K562 (cell line): Measurements from ENCODE around the gene CRELD2. TPM values are rescaled to one million over a fixed set of nuclear protein-coding genes. Genes with fewer than 3 reads are reported as not detected.
A peak's percentile ranks its signal among the peaks of the same experiment; 100 is the strongest.

Experiments
- C11orf30 ChIP-seq: fragments of 450-650 bp; IDR thresholded peaks from 2 replicates; pipeline ENCODE4 v1.6.1; 2016; ENCODE audit warnings: low read depth, mild to moderate bottlenecking
- POLR2AphosphoS2 ChIP-seq: IDR thresholded peaks from 2 replicates; pipeline ENCODE4 v1.6.1; 2012; ENCODE audit warnings: low read length, improper control_type of control experiment
- polyA plus RNA-seq, 8 experiments: library from polyadenylated mRNA; depleted of rRNA in 4 of 8; stranded (reverse) in 5 of 8; unstranded in 3 of 8; fragments of >200 nt; fragmentation: Nextera tagmentation in 2 of 8; fragmentation: Illumina TruSeq in 1 of 8; extraction: Ambion mirVana in 2 of 8; extraction: Trizol in 1 of 8; gene quantifications; 2 replicates each; pipeline versions ENCODE4 v1.2.1 to v1.2.3, GENCODE V29; 2011 to 2014; ENCODE audit warnings: inconsistent platforms in 1 of 8, missing spikeins in 1 of 8
- total RNA-seq, 7 experiments: library from RNA; depleted of rRNA in 6 of 7; stranded (reverse); fragments of >200 nt in 6 of 7; fragmentation: Illumina TruSeq in 2 of 7; extraction: Trizol in 2 of 7; gene quantifications; 2 replicates each; pipeline versions ENCODE4 v1.2.1 to v1.2.3, GENCODE V29; 2011 to 2021; ENCODE audit warnings: low replicate concordance in 1 of 7
- TF ChIP-seq, protein P1 (sequence below): fragments of 450-650 bp; IDR thresholded peaks from 2 replicates; pipeline ENCODE4 v1.6.1; 2017; ENCODE audit warnings: antibody characterized with exemption, mild to moderate bottlenecking
- TF ChIP-seq, protein P2 (sequence below): sonication (generic); formaldehyde crosslinking; IDR thresholded peaks from 2 replicates; pipeline ENCODE4 v1.8.1; 2023; ENCODE audit warnings: missing genetic modification reagents, mild to moderate bottlenecking, borderline replicate concordance
- TF ChIP-seq, protein P3 (sequence below), 2 experiments: fragments of 150-350 bp in 1 of 2; IDR thresholded peaks; 2 replicates each; pipeline ENCODE4 v1.6.1; 2012 to 2016; ENCODE audit warnings: low read depth in 2 of 2, low read length in 2 of 2, mild to moderate bottlenecking in 1 of 2, moderate library complexity in 1 of 2
- TF ChIP-seq, protein P4 (sequence below): fragments of 250-450 bp; sonication (Bioruptor Pico); IDR thresholded peaks from 2 replicates; pipeline ENCODE4 v1.5.0; 2021; ENCODE audit warnings: mild to moderate bottlenecking, borderline replicate concordance
- TF ChIP-seq, protein P5 (sequence below): fragments of 250-450 bp; sonication (Bioruptor Pico); IDR thresholded peaks from 2 replicates; pipeline ENCODE4 v1.5.0; 2020; ENCODE audit warnings: mild to moderate bottlenecking, borderline replicate concordance

The CRELD2 gene
- total and polyA plus RNA-seq, 9 of the 15 experiments (the other 6 are each of a cell fraction or from before 2014, with no cell fraction given) = 0.96 to 25.3 (median 8.8) TPM

DNA sequence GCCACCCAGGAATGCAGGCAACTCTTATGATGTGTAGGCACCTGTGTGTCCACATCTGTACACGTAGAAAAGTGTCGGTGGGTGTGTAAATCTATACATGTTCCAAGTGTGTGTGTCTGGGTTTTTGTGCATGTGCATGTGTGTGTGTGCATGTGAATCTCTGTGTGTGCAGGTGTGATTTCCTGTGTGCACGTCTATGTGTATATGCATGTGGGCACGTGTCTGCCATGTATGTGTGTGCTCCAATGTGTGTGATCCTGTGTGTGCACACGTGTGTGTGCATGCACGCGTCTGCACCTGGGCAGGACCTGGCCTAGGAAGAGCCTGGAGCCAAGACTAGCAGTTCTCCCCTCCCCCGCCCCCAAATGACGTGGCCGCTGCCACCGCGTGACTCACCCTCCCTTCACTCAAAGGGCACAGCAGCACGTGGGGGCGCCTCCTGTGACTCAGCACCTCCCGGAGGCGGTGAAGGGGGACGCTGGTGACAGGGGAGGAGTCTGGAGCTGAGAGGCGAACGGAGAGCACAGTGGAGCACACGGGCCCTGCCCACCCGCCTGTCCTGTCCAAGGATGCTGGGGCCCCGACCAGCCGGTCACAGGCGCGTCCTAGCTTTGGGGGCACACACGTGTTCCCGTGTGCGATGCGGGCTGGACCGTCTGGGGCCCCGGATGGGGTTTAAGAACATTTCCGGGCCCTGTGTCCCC lies 52.2 kb downstream of the CRELD2 start (continued):
- TF ChIP-seq, protein P1, sequence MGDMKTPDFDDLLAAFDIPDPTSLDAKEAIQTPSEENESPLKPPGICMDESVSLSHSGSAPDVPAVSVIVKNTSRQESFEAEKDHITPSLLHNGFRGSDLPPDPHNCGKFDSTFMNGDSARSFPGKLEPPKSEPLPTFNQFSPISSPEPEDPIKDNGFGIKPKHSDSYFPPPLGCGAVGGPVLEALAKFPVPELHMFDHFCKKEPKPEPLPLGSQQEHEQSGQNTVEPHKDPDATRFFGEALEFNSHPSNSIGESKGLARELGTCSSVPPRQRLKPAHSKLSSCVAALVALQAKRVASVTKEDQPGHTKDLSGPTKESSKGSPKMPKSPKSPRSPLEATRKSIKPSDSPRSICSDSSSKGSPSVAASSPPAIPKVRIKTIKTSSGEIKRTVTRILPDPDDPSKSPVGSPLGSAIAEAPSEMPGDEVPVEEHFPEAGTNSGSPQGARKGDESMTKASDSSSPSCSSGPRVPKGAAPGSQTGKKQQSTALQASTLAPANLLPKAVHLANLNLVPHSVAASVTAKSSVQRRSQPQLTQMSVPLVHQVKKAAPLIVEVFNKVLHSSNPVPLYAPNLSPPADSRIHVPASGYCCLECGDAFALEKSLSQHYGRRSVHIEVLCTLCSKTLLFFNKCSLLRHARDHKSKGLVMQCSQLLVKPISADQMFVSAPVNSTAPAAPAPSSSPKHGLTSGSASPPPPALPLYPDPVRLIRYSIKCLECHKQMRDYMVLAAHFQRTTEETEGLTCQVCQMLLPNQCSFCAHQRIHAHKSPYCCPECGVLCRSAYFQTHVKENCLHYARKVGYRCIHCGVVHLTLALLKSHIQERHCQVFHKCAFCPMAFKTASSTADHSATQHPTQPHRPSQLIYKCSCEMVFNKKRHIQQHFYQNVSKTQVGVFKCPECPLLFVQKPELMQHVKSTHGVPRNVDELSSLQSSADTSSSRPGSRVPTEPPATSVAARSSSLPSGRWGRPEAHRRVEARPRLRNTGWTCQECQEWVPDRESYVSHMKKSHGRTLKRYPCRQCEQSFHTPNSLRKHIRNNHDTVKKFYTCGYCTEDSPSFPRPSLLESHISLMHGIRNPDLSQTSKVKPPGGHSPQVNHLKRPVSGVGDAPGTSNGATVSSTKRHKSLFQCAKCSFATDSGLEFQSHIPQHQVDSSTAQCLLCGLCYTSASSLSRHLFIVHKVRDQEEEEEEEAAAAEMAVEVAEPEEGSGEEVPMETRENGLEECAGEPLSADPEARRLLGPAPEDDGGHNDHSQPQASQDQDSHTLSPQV = peak; percentile 27
- TF ChIP-seq, protein P2, sequence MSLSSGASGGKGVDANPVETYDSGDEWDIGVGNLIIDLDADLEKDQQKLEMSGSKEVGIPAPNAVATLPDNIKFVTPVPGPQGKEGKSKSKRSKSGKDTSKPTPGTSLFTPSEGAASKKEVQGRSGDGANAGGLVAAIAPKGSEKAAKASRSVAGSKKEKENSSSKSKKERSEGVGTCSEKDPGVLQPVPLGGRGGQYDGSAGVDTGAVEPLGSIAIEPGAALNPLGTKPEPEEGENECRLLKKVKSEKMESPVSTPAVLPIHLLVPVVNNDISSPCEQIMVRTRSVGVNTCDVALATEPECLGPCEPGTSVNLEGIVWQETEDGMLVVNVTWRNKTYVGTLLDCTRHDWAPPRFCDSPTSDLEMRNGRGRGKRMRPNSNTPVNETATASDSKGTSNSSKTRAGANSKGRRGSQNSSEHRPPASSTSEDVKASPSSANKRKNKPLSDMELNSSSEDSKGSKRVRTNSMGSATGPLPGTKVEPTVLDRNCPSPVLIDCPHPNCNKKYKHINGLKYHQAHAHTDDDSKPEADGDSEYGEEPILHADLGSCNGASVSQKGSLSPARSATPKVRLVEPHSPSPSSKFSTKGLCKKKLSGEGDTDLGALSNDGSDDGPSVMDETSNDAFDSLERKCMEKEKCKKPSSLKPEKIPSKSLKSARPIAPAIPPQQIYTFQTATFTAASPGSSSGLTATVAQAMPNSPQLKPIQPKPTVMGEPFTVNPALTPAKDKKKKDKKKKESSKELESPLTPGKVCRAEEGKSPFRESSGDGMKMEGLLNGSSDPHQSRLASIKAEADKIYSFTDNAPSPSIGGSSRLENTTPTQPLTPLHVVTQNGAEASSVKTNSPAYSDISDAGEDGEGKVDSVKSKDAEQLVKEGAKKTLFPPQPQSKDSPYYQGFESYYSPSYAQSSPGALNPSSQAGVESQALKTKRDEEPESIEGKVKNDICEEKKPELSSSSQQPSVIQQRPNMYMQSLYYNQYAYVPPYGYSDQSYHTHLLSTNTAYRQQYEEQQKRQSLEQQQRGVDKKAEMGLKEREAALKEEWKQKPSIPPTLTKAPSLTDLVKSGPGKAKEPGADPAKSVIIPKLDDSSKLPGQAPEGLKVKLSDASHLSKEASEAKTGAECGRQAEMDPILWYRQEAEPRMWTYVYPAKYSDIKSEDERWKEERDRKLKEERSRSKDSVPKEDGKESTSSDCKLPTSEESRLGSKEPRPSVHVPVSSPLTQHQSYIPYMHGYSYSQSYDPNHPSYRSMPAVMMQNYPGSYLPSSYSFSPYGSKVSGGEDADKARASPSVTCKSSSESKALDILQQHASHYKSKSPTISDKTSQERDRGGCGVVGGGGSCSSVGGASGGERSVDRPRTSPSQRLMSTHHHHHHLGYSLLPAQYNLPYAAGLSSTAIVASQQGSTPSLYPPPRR (CRISPR knock-in tag) = 0 out of 2 replicates have a peak, but pooled peaks have one; percentile 37
- TF ChIP-seq, protein P3, sequence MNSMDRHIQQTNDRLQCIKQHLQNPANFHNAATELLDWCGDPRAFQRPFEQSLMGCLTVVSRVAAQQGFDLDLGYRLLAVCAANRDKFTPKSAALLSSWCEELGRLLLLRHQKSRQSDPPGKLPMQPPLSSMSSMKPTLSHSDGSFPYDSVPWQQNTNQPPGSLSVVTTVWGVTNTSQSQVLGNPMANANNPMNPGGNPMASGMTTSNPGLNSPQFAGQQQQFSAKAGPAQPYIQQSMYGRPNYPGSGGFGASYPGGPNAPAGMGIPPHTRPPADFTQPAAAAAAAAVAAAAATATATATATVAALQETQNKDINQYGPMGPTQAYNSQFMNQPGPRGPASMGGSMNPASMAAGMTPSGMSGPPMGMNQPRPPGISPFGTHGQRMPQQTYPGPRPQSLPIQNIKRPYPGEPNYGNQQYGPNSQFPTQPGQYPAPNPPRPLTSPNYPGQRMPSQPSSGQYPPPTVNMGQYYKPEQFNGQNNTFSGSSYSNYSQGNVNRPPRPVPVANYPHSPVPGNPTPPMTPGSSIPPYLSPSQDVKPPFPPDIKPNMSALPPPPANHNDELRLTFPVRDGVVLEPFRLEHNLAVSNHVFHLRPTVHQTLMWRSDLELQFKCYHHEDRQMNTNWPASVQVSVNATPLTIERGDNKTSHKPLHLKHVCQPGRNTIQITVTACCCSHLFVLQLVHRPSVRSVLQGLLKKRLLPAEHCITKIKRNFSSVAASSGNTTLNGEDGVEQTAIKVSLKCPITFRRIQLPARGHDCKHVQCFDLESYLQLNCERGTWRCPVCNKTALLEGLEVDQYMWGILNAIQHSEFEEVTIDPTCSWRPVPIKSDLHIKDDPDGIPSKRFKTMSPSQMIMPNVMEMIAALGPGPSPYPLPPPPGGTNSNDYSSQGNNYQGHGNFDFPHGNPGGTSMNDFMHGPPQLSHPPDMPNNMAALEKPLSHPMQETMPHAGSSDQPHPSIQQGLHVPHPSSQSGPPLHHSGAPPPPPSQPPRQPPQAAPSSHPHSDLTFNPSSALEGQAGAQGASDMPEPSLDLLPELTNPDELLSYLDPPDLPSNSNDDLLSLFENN (IDR thresholded peaks at IDR 0.05; ENCODE audit: low read depth in 2 of 2, low read length in 2 of 2) = no peak
- no peak for TF ChIP-seq POLR2AphosphoS2
- TF ChIP-seq, protein P4, sequence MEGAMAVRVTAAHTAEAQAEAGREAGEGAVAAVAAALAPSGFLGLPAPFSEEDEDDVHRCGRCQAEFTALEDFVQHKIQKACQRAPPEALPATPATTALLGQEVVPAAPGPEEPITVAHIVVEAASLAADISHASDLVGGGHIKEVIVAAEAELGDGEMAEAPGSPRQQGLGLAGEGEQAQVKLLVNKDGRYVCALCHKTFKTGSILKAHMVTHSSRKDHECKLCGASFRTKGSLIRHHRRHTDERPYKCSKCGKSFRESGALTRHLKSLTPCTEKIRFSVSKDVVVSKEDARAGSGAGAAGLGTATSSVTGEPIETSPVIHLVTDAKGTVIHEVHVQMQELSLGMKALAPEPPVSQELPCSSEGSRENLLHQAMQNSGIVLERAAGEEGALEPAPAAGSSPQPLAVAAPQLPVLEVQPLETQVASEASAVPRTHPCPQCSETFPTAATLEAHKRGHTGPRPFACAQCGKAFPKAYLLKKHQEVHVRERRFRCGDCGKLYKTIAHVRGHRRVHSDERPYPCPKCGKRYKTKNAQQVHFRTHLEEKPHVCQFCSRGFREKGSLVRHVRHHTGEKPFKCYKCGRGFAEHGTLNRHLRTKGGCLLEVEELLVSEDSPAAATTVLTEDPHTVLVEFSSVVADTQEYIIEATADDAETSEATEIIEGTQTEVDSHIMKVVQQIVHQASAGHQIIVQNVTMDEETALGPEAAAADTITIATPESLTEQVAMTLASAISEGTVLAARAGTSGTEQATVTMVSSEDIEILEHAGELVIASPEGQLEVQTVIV (CRISPR knock-in tag) = no peak
- TF ChIP-seq C11orf30 = peak; percentile 93
- TF ChIP-seq, protein P5, sequence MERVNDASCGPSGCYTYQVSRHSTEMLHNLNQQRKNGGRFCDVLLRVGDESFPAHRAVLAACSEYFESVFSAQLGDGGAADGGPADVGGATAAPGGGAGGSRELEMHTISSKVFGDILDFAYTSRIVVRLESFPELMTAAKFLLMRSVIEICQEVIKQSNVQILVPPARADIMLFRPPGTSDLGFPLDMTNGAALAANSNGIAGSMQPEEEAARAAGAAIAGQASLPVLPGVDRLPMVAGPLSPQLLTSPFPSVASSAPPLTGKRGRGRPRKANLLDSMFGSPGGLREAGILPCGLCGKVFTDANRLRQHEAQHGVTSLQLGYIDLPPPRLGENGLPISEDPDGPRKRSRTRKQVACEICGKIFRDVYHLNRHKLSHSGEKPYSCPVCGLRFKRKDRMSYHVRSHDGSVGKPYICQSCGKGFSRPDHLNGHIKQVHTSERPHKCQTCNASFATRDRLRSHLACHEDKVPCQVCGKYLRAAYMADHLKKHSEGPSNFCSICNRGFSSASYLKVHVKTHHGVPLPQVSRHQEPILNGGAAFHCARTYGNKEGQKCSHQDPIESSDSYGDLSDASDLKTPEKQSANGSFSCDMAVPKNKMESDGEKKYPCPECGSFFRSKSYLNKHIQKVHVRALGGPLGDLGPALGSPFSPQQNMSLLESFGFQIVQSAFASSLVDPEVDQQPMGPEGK (CRISPR knock-in tag) = no peak
